Measurements from ENCODE around the gene CAMK2D.

CAMK2D gene

DNA sequence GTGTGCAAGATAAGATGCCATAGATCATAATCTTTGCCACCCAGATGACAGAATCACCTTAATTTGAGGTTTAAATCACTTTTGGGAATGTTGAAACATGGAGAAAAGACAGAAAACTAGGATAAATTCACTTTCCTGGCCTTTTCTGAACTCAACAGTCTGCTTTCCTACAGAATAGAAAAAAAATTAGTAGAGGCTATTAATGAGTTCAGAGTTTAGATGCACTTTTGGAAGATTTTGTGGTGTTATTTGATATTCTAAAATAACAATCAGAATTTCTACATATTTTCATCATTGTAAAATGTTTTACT, 195.9 kb downstream of the CAMK2D start:
- TF ChIP-seq TAF1 (IDR thresholded peaks at IDR 0.05; ENCODE audit: borderline replicate concordance, insufficient read depth, low read length) (no peak), FOXP2 (optimal IDR thresholded peaks at IDR 0.05; ENCODE audit: borderline replicate concordance, extremely low read depth, extremely low read length, insufficient read depth) (no peak), REST (IDR thresholded peaks at IDR 0.05; ENCODE audit: insufficient read depth in 1 of 2, low read depth in 2 of 2, low read length in 2 of 2) (no peak), SIN3A (IDR thresholded peaks at IDR 0.05; ENCODE audit: borderline replicate concordance, insufficient read depth, low read length) (no peak)

DNA sequence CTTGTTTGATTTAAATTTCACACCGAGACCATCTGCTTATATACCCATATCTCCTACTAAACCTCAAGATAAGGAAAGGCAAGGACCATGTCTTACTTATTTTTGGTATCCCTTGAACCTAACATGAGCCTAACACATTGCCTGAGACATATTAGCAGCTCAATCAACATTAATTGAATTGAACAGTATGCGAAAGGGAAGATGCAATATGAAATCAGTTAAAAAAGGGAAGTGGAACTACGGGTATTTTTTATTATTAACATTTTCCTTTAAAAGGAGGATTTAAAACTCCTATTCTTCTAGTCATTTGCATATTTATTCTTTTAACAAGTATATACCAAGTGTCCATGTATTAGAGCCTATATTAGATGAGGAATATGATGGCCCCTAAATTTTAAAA, 197.0 kb downstream of the CAMK2D start:
- no peak for TF ChIP-seq REST (IDR thresholded peaks at IDR 0.05; ENCODE audit: insufficient read depth in 1 of 2, low read depth in 2 of 2, low read length in 2 of 2)
- no peak for TF ChIP-seq POLR2AphosphoS5 (IDR thresholded peaks at IDR 0.05; ENCODE audit: low read depth, low read length)
- no peak for TF ChIP-seq SIN3A (IDR thresholded peaks at IDR 0.05; ENCODE audit: borderline replicate concordance, insufficient read depth, low read length)
- no peak for TF ChIP-seq TAF1 (IDR thresholded peaks at IDR 0.05; ENCODE audit: borderline replicate concordance, insufficient read depth, low read length)
- TF ChIP-seq FOXP2 (optimal IDR thresholded peaks at IDR 0.05; ENCODE audit: borderline replicate concordance, extremely low read depth, extremely low read length, insufficient read depth) = no peak

DNA sequence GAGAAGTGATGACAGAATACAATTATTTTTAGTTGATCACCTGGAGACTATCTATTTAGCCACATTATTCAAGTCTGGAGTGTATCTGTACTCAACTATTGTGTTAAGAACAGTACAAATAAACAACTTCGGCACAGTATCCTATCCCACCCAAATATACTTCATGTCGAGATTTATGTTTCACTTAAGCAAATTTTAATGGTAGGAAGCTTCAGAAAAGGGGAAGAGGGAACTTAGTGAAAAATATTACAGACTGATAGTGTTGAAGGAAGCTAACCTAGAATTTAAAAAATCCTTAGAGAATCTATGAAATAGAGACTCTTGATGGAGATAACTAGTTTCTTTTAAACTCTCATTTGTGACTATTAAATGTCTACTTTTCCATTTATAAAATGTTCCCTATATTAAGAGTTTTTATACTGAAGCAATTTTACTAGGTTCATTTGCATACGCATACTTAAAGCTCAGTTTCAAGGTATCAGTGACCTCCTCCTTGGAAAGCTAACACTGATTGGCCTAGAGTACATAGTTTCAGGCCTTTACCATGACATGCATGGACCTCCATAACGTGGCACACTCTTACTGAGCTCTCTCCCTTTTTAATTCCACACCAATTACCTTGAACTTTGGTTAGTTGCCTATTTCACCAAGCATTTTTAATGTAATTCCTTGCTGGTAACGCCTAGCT, 197.7 kb downstream of the CAMK2D start:
- TF ChIP-seq TAF1 (IDR thresholded peaks at IDR 0.05; ENCODE audit: borderline replicate concordance, insufficient read depth, low read length) = no peak
- TF ChIP-seq SIN3A (IDR thresholded peaks at IDR 0.05; ENCODE audit: borderline replicate concordance, insufficient read depth, low read length) = no peak
- TF ChIP-seq FOXP2 (optimal IDR thresholded peaks at IDR 0.05; ENCODE audit: borderline replicate concordance, extremely low read depth, extremely low read length, insufficient read depth) = no peak
- TF ChIP-seq POLR2AphosphoS5 (IDR thresholded peaks at IDR 0.05; ENCODE audit: low read depth, low read length) = no peak
- TF ChIP-seq REST (IDR thresholded peaks at IDR 0.05; ENCODE audit: insufficient read depth in 1 of 2, low read depth in 2 of 2, low read length in 2 of 2) = no peak

GRCh38 chr4:113561758-113562157, 199.8 kb downstream of the CAMK2D start:
- no peak for TF ChIP-seq POLR2AphosphoS5 (IDR thresholded peaks at IDR 0.05; ENCODE audit: low read depth, low read length)
- no peak for TF ChIP-seq FOXP2 (optimal IDR thresholded peaks at IDR 0.05; ENCODE audit: borderline replicate concordance, extremely low read depth, extremely low read length, insufficient read depth)
- TF ChIP-seq REST (IDR thresholded peaks at IDR 0.05; ENCODE audit: insufficient read depth in 1 of 2, low read depth in 2 of 2, low read length in 2 of 2) = no peak
- no peak for TF ChIP-seq SIN3A (IDR thresholded peaks at IDR 0.05; ENCODE audit: borderline replicate concordance, insufficient read depth, low read length)
- TF ChIP-seq TAF1 (IDR thresholded peaks at IDR 0.05; ENCODE audit: borderline replicate concordance, insufficient read depth, low read length) = no peak

- TF ChIP-seq SIN3A (IDR thresholded peaks at IDR 0.05; ENCODE audit: borderline replicate concordance, insufficient read depth, low read length) (no peak), POLR2AphosphoS5 (IDR thresholded peaks at IDR 0.05; ENCODE audit: low read depth, low read length) (no peak), REST (IDR thresholded peaks at IDR 0.05; ENCODE audit: insufficient read depth in 1 of 2, low read depth in 2 of 2, low read length in 2 of 2) (no peak), TAF1 (IDR thresholded peaks at IDR 0.05; ENCODE audit: borderline replicate concordance, insufficient read depth, low read length) (no peak), FOXP2 (optimal IDR thresholded peaks at IDR 0.05; ENCODE audit: borderline replicate concordance, extremely low read depth, extremely low read length, insufficient read depth) (no peak)
Observed at GRCh38 chr4:113561092-113561491, 200.4 kb downstream of the CAMK2D start.

Measured in PFSK-1 (cell line).